ENCODE results near the gene PRR14.
A peak's percentile ranks its signal among the peaks of the same experiment; 100 is the strongest.
"Not testable (repeated sequence)": the region's sequence is repeated elsewhere in the genome, so short reads cannot be mapped to it uniquely, and the experiment has no call there.

The PRR14 gene

GRCh38 chr16:30632454-30632853 is 18.3 kb upstream of the PRR14 start:
- DNase-seq (ENCODE audit: low read depth) = not testable (repeated sequence)

- no peak for DNase-seq (ENCODE audit: low read depth)
Measured at GRCh38 chr16:30633526-30633925, 17.2 kb upstream of the PRR14 start.

GRCh38 chr16:30636599-30636998 is 14.2 kb upstream of the PRR14 start:
- no peak for DNase-seq (ENCODE audit: low read depth)

GRCh38 chr16:30637139-30637538 is 13.6 kb upstream of the PRR14 start:
- DNase-seq (ENCODE audit: low read depth) = not testable (repeated sequence)

GRCh38 chr16:30637944-30638343 is 12.8 kb upstream of the PRR14 start:
- DNase-seq (ENCODE audit: low read depth) = no peak

GRCh38 chr16:30641378-30641982 is 9.3 kb upstream of the PRR14 start:
- DNase-seq (ENCODE audit: low read depth) = no peak

GRCh38 chr16:30644334-30644830 is 6.4 kb upstream of the PRR14 start:
- DNase-seq (ENCODE audit: low read depth) = no peak

- DNase-seq (ENCODE audit: low read depth) = no peak
Measured at GRCh38 chr16:30645727-30646126, 5.0 kb upstream of the PRR14 start.

GRCh38 chr16:30647274-30647571 is 3.5 kb upstream of the PRR14 start:
- DNase-seq (ENCODE audit: low read depth) = no peak

- DNase-seq (ENCODE audit: low read depth) = peak; percentile 12
Measured at GRCh38 chr16:30649725-30650368, 913 bp upstream of the PRR14 start.

- peak; percentile 63 for DNase-seq (ENCODE audit: low read depth)
Measured at GRCh38 chr16:30651124-30652004, 604 bp downstream of the PRR14 start.

GRCh38 chr16:30652005-30652296 is 1.2 kb downstream of the PRR14 start:
- DNase-seq (ENCODE audit: low read depth) = no peak

GRCh38 chr16:30652718-30653117 is 2.0 kb downstream of the PRR14 start:
- no peak for DNase-seq (ENCODE audit: low read depth)

GRCh38 chr16:30654856-30655255 is 4.1 kb downstream of the PRR14 start:
- no peak for DNase-seq (ENCODE audit: low read depth)

- DNase-seq (ENCODE audit: low read depth) = no peak
Measured at GRCh38 chr16:30655815-30656347, 5.1 kb downstream of the PRR14 start.

GRCh38 chr16:30656388-30656787 is 5.6 kb downstream of the PRR14 start:
- DNase-seq (ENCODE audit: low read depth) = no peak

- no peak for DNase-seq (ENCODE audit: low read depth)
Measured at GRCh38 chr16:30656974-30657865, 6.5 kb downstream of the PRR14 start.

GRCh38 chr16:30657866-30658730 is 7.3 kb downstream of the PRR14 start, which contains the start of gene FBRS:
Gene FBRS, plus strand, starts transcription at chr16:30658431. Its CDS starts 1,088 bp downstream, at chr16:30659519.
- DNase-seq (ENCODE audit: low read depth) = peak; percentile 100

- peak; percentile 93 for DNase-seq (ENCODE audit: low read depth)
Measured at GRCh38 chr16:30658731-30659506, 8.2 kb downstream of the PRR14 start.
